ENCODE measurements around the gene SPPL2B. TPM values are rescaled to one million over a fixed set of nuclear protein-coding genes. Genes with fewer than 3 reads are reported as not detected.

Gene SPPL2B
- total RNA-seq, 1 donor from 2014 or later, result 52.3 TPM

- Histone ChIP-seq H3K27me3 (ENCODE audit: low read depth) (no peaks in the 10 kb centered on the region), H3K27ac (no peak overlapping the region), H3K9me3 (no peaks in the 10 kb centered on the region), H3K4me3 (no peak overlapping the region), H3K4me1 (no peaks in the 10 kb centered on the region), H3K36me3 (peaks cover 22% of the 10 kb centered on the region)
- ATAC-seq, result no peak
- intact Hi-C loops (cut with DNase I), result no loop called here
- DNase-seq, result no peak
- no peak for TF ChIP-seq CTCF (IDR thresholded peaks at IDR 0.05)
These were observed 11.3 kb downstream of the SPPL2B start for GRCh38 chr19:2339644-2340310.

- Histone ChIP-seq H3K36me3 (peaks cover 25% of the 10 kb centered on the region), H3K27me3 (ENCODE audit: low read depth) (no peaks in the 10 kb centered on the region), H3K4me3 (no peak overlapping the region), H3K27ac (no peak overlapping the region), H3K9me3 (no peaks in the 10 kb centered on the region), H3K4me1 (no peaks in the 10 kb centered on the region)
- no peak for ATAC-seq
- intact Hi-C loops (cut with DNase I), result no loop called here
- DNase-seq, result no peak
- no peak for TF ChIP-seq CTCF (IDR thresholded peaks at IDR 0.05)
These were observed 12.2 kb downstream of the SPPL2B start for GRCh38 chr19:2340496-2341243.

- Histone ChIP-seq H3K27me3 (ENCODE audit: low read depth) (no peaks in the 10 kb centered on the region), H3K4me3 (no peak overlapping the region), H3K36me3 (peaks cover 25% of the 10 kb centered on the region), H3K9me3 (no peaks in the 10 kb centered on the region), H3K27ac (no peak overlapping the region), H3K4me1 (no peaks in the 10 kb centered on the region)
- TF ChIP-seq CTCF (IDR thresholded peaks at IDR 0.05), result no peak
- intact Hi-C loops (cut with DNase I), result no loop called here
- DNase-seq, result no peak
- ATAC-seq, result no peak
These were observed 12.8 kb downstream of the SPPL2B start for GRCh38 chr19:2341244-2341751.

- intact Hi-C loops (cut with DNase I), result no loop called here
- no peak for ATAC-seq
- peak; percentile 29 for DNase-seq
- no peak for TF ChIP-seq CTCF (IDR thresholded peaks at IDR 0.05)
- peaks cover 25% of the 10 kb centered on the region for H3K36me3 ChIP-seq
- H3K4me1 ChIP-seq, result no peaks in the 10 kb centered on the region
- H3K27me3 ChIP-seq (ENCODE audit: low read depth), result no peaks in the 10 kb centered on the region
- no peak overlapping the region for H3K27ac ChIP-seq
- no peak overlapping the region for H3K4me3 ChIP-seq
- H3K9me3 ChIP-seq, result no peaks in the 10 kb centered on the region
These were observed 13.5 kb downstream of the SPPL2B start for GRCh38 chr19:2341982-2342381.

GRCh38 chr19:2342656-2343288 is 14.3 kb downstream of the SPPL2B start:
- no peak for ATAC-seq
- Histone ChIP-seq H3K36me3 (peaks cover 25% of the 10 kb centered on the region), H3K27me3 (ENCODE audit: low read depth) (no peaks in the 10 kb centered on the region), H3K4me3 (no peak overlapping the region), H3K27ac (no peak overlapping the region), H3K9me3 (no peaks in the 10 kb centered on the region), H3K4me1 (no peaks in the 10 kb centered on the region)
- no peak for TF ChIP-seq CTCF (IDR thresholded peaks at IDR 0.05)
- DNase-seq, result peak; percentile 33
- intact Hi-C loops (cut with DNase I), result no loop called here

Measured in lower lobe of right lung (tissue), 2 donors.